K562 (cell line): ENCODE results near the gene KMT2A. TPM values are rescaled to one million over a fixed set of nuclear protein-coding genes. Genes with fewer than 3 reads are reported as not detected.

ENCODE experiments used
- CSDE1 ChIP-seq, 2 experiments: fragments of 450-650 bp; IDR thresholded peaks; 2 replicates each; pipeline ENCODE4 v1.6.1; 2016; ENCODE audit warnings: mild to moderate bottlenecking in 1 of 2
- E2F3 ChIP-seq: fragments of 250-450 bp; sonication (Bioruptor Pico); IDR thresholded peaks from 2 replicates; pipeline ENCODE4 v1.4.0; 2020; ENCODE audit warnings: mild to moderate bottlenecking
- ERF ChIP-seq: fragments of 450-650 bp; formaldehyde crosslinking; IDR thresholded peaks from 2 replicates; pipeline ENCODE4 v1.4.0; 2020; ENCODE audit warnings: mild to moderate bottlenecking, mixed read lengths
- EZH2 ChIP-seq: IDR thresholded peaks from 2 replicates; pipeline ENCODE4 v1.6.1; 2012; ENCODE audit warnings: low read depth, mild to moderate bottlenecking, inconsistent platforms, low read length, borderline replicate concordance
- FOXK1 ChIP-seq: sonication (generic); formaldehyde crosslinking; IDR thresholded peaks from 2 replicates; pipeline ENCODE4 v1.8.0; 2022; ENCODE audit warnings: missing genetic modification reagents, mild to moderate bottlenecking, borderline replicate concordance
- HDAC1 ChIP-seq, 2 experiments: fragments of 450-650 bp; IDR thresholded peaks; 2 replicates each; pipeline ENCODE4 v1.6.1; 2016 to 2017; ENCODE audit warnings: inconsistent platforms in 1 of 2, mild to moderate bottlenecking in 1 of 2, moderate library complexity in 1 of 2
- ILK ChIP-seq: fragments of 450-650 bp; IDR thresholded peaks from 2 replicates; pipeline ENCODE4 v1.6.1; 2016; ENCODE audit warnings: missing genetic modification characterization, low read depth, mild to moderate bottlenecking, missing compliant biosample characterization, moderate library complexity, borderline replicate concordance
- JUN ChIP-seq, 2 experiments: sonication (generic) in 1 of 2; formaldehyde crosslinking in 1 of 2; IDR thresholded peaks; 2 replicates each; pipeline versions ENCODE4 v1.6.1 to v1.8.0; 2012 to 2022; ENCODE audit warnings: borderline replicate concordance in 2 of 2, mild to moderate bottlenecking in 2 of 2, improper control_type of control experiment in 1 of 2, low read depth in 1 of 2, low read length in 1 of 2, missing genetic modification reagents in 1 of 2
- KDM5B ChIP-seq: fragments of 200-600 bp; sonication (generic); IDR thresholded peaks from 2 replicates; pipeline ENCODE4 v1.6.1; 2012; ENCODE audit warnings: low read depth, mild to moderate bottlenecking, moderate library complexity, low read length, control low read depth, inconsistent platforms; ENCODE audit not compliant: insufficient replicate concordance
- MCM3 ChIP-seq: fragments of 450-650 bp; IDR thresholded peaks from 2 replicates; pipeline ENCODE4 v1.6.1; 2016
- MEF2A ChIP-seq: IDR thresholded peaks from 2 replicates; pipeline ENCODE4 v1.6.1; 2011; ENCODE audit warnings: low read depth, mild to moderate bottlenecking, low read length, moderate library complexity; ENCODE audit not compliant: control insufficient read depth
- NCOR1 ChIP-seq: fragments of 450-650 bp; IDR thresholded peaks from 2 replicates; pipeline ENCODE4 v1.6.1; 2016; ENCODE audit warnings: mild to moderate bottlenecking, moderate library complexity
- NR1H2 ChIP-seq: sonication (generic); formaldehyde crosslinking; IDR thresholded peaks from 2 replicates; pipeline ENCODE4 v1.4.0; 2020; ENCODE audit warnings: mild to moderate bottlenecking, missing genetic modification reagents
- NR4A1 ChIP-seq, 2 experiments: fragments of 250-450 bp in 1 of 2; fragments of 450-650 bp in 1 of 2; sonication (Bioruptor Pico) in 1 of 2; IDR thresholded peaks; 2 replicates each; pipeline versions ENCODE4 v1.4.0 to v1.6.1; 2016 to 2020; ENCODE audit warnings: mild to moderate bottlenecking in 2 of 2, missing compliant biosample characterization in 1 of 2, missing genetic modification characterization in 1 of 2, moderate library complexity in 1 of 2
- NRF1 ChIP-seq, 2 experiments: fragments of 450-650 bp; IDR thresholded peaks in 1 of 2; conservative IDR thresholded peaks in 1 of 2; 2 replicates each; pipeline ENCODE4 v1.6.1; 2014; ENCODE audit warnings: mild to moderate bottlenecking in 2 of 2
- POLR2AphosphoS5 ChIP-seq: IDR thresholded peaks from 2 replicates; pipeline ENCODE4 v1.6.1; 2011; ENCODE audit warnings: mild to moderate bottlenecking, low read depth, low read length, moderate library complexity; ENCODE audit not compliant: control insufficient read depth, insufficient read depth
- RBM34 ChIP-seq: fragments of 200-400 bp; formaldehyde crosslinking; IDR thresholded peaks from 2 replicates; pipeline ENCODE4 v1.6.1; 2018; ENCODE audit warnings: low read length, borderline replicate concordance; ENCODE audit not compliant: insufficient read depth
- SIN3A ChIP-seq, 2 experiments: fragments of 150-350 bp in 1 of 2; IDR thresholded peaks; 2 replicates each; pipeline ENCODE4 v1.6.1; 2011 to 2016; ENCODE audit warnings: borderline replicate concordance in 2 of 2, low read depth in 2 of 2, low read length in 2 of 2, mild to moderate bottlenecking in 2 of 2, moderate library complexity in 2 of 2; ENCODE audit not compliant: control insufficient read depth in 1 of 2
- ZNF124 ChIP-seq: sonication (generic); formaldehyde crosslinking; IDR thresholded peaks from 2 replicates; pipeline ENCODE4 v1.8.1; 2022; ENCODE audit warnings: missing genetic modification reagents
- ZNF57 ChIP-seq: fragments of 450-650 bp; formaldehyde crosslinking; IDR thresholded peaks from 2 replicates; pipeline ENCODE4 v1.4.0; 2020; ENCODE audit warnings: mild to moderate bottlenecking, moderate library complexity
- polyA plus RNA-seq, 8 experiments: library from polyadenylated mRNA; depleted of rRNA in 4 of 8; stranded (reverse) in 5 of 8; unstranded in 3 of 8; fragments of >200 nt; fragmentation: Nextera tagmentation in 2 of 8; fragmentation: Illumina TruSeq in 1 of 8; extraction: Ambion mirVana in 2 of 8; extraction: Trizol in 1 of 8; gene quantifications; 2 replicates each; pipeline versions ENCODE4 v1.2.1 to v1.2.3, GENCODE V29; 2011 to 2014; ENCODE audit warnings: inconsistent platforms in 1 of 8, missing spikeins in 1 of 8
- total RNA-seq, 7 experiments: library from RNA; depleted of rRNA in 6 of 7; stranded (reverse); fragments of >200 nt in 6 of 7; fragmentation: Illumina TruSeq in 2 of 7; extraction: Trizol in 2 of 7; gene quantifications; 2 replicates each; pipeline versions ENCODE4 v1.2.1 to v1.2.3, GENCODE V29; 2011 to 2021; ENCODE audit warnings: low replicate concordance in 1 of 7
- TF ChIP-seq, protein P1 (sequence below): fragments of 250-450 bp; sonication (Bioruptor Pico); IDR thresholded peaks from 2 replicates; pipeline ENCODE4 v1.5.0; 2021; ENCODE audit warnings: mild to moderate bottlenecking, borderline replicate concordance
- TF ChIP-seq, protein P2 (sequence below): fragments of 450-650 bp; IDR thresholded peaks from 2 replicates; pipeline ENCODE4 v1.6.1; 2016; ENCODE audit warnings: mild to moderate bottlenecking

The KMT2A gene
- total and polyA plus RNA-seq, 9 of the 15 experiments (the other 6 are each of a cell fraction or from before 2014, with no cell fraction given) = 9.6 to 59.9 (median 32.6) TPM

GRCh38 chr11:118530683-118531596 is 94.6 kb downstream of the KMT2A start, which contains the start of gene TMEM25 (continued):
- TF ChIP-seq, protein P1, sequence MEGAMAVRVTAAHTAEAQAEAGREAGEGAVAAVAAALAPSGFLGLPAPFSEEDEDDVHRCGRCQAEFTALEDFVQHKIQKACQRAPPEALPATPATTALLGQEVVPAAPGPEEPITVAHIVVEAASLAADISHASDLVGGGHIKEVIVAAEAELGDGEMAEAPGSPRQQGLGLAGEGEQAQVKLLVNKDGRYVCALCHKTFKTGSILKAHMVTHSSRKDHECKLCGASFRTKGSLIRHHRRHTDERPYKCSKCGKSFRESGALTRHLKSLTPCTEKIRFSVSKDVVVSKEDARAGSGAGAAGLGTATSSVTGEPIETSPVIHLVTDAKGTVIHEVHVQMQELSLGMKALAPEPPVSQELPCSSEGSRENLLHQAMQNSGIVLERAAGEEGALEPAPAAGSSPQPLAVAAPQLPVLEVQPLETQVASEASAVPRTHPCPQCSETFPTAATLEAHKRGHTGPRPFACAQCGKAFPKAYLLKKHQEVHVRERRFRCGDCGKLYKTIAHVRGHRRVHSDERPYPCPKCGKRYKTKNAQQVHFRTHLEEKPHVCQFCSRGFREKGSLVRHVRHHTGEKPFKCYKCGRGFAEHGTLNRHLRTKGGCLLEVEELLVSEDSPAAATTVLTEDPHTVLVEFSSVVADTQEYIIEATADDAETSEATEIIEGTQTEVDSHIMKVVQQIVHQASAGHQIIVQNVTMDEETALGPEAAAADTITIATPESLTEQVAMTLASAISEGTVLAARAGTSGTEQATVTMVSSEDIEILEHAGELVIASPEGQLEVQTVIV (CRISPR knock-in tag) = no peak
- peak; percentile 0 to 63; a peak in 2 of 4 replicates for TF ChIP-seq NRF1 (conservative IDR thresholded peaks at IDR 0.05 in 1 of 2, IDR thresholded peaks at IDR 0.05 in 1 of 2)
- no peak for TF ChIP-seq JUN (IDR thresholded peaks at IDR 0.05; ENCODE audit: borderline replicate concordance, low read depth, low read length)
- TF ChIP-seq JUN (CRISPR knock-in tag; IDR thresholded peaks at IDR 0.05; ENCODE audit: borderline replicate concordance) = 0 out of 2 replicates have a peak, but pooled peaks have one; percentile 2
- no peak for TF ChIP-seq NR1H2 (CRISPR knock-in tag)
- TF ChIP-seq, protein P2, sequence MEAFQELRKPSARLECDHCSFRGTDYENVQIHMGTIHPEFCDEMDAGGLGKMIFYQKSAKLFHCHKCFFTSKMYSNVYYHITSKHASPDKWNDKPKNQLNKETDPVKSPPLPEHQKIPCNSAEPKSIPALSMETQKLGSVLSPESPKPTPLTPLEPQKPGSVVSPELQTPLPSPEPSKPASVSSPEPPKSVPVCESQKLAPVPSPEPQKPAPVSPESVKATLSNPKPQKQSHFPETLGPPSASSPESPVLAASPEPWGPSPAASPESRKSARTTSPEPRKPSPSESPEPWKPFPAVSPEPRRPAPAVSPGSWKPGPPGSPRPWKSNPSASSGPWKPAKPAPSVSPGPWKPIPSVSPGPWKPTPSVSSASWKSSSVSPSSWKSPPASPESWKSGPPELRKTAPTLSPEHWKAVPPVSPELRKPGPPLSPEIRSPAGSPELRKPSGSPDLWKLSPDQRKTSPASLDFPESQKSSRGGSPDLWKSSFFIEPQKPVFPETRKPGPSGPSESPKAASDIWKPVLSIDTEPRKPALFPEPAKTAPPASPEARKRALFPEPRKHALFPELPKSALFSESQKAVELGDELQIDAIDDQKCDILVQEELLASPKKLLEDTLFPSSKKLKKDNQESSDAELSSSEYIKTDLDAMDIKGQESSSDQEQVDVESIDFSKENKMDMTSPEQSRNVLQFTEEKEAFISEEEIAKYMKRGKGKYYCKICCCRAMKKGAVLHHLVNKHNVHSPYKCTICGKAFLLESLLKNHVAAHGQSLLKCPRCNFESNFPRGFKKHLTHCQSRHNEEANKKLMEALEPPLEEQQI = no peak
- no peak for TF ChIP-seq KDM5B
- no peak for TF ChIP-seq CSDE1 (IDR thresholded peaks at IDR 0.05)
- TF ChIP-seq ZNF57 (CRISPR knock-in tag) = no peak
- TF ChIP-seq EZH2 = no peak
- TF ChIP-seq MCM3 = no peak
- no peak for TF ChIP-seq ERF (CRISPR knock-in tag)
- no peak for TF ChIP-seq NR4A1 (CRISPR knock-in tag; IDR thresholded peaks at IDR 0.05)
- no peak for TF ChIP-seq NR4A1 (tag; IDR thresholded peaks at IDR 0.05)
- TF ChIP-seq HDAC1 (IDR thresholded peaks at IDR 0.05) = peak in 1 of 2 experiments; percentile 56; a peak in 2 of 4 replicates
- no peak for TF ChIP-seq FOXK1
- peak; percentile 32 to 75; a peak in 3 of 4 replicates for TF ChIP-seq SIN3A (IDR thresholded peaks at IDR 0.05; ENCODE audit: borderline replicate concordance in 2 of 2, control insufficient read depth in 1 of 2, low read depth in 2 of 2, low read length in 2 of 2)
- TF ChIP-seq ZNF124 (CRISPR knock-in tag) = no peak
- TF ChIP-seq NCOR1 = no peak
- TF ChIP-seq POLR2AphosphoS5 = 0 out of 2 replicates have a peak, but pooled peaks have one; percentile 43
- no peak for TF ChIP-seq E2F3
- TF ChIP-seq MEF2A = no peak
- TF ChIP-seq ILK (tag) = no peak
- no peak for TF ChIP-seq RBM34
